OCI-LY3 (cell line): ENCODE results near the gene ELMO2.

Source experiments
- EZH2phosphoT487 ChIP-seq: fragments of 200-600 bp; shearing (Covaris generic); IDR thresholded peaks from 2 replicates; pipeline ENCODE4 v1.6.1; 2018; ENCODE audit warnings: antibody characterized with exemption, mixed run types, low read depth
- TF ChIP-seq, protein P1 (sequence below): fragments of 200-600, 300-600 bp; sonication (generic); IDR thresholded peaks from 2 replicates; pipeline ENCODE4 v1.5.1; 2014; ENCODE audit warnings: antibody characterized with exemption, low read length, low read depth

DNA sequence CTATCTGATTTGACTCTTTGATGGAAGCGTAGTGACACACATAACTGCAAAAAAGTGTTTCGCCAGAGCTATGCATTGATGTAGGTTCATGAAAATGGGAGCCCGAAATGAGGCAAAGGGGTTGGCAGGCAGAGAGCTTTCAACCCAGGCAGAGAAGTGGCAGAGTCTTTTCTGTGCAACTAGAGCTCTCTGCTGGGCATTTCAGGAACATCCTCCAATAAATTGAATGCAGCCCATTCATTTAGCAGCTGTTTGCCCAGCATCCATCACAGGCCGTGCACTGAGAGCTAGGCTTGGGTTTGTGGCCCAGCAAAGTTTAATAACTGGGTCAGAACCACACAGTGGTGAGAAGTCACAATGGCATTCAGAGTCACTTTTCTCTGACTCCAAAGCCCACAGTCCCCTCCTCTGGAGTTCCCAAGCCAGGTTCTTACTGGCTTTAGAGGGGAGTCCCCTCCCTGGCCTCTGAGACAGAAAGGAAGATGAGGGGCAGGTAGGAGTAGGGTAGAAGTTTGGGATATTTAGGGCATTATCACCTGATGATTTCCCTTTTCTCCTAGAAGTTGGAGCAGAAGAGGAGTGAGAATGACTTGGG lies 31.8 kb upstream of the ELMO2 start:
- TF ChIP-seq, protein P1, sequence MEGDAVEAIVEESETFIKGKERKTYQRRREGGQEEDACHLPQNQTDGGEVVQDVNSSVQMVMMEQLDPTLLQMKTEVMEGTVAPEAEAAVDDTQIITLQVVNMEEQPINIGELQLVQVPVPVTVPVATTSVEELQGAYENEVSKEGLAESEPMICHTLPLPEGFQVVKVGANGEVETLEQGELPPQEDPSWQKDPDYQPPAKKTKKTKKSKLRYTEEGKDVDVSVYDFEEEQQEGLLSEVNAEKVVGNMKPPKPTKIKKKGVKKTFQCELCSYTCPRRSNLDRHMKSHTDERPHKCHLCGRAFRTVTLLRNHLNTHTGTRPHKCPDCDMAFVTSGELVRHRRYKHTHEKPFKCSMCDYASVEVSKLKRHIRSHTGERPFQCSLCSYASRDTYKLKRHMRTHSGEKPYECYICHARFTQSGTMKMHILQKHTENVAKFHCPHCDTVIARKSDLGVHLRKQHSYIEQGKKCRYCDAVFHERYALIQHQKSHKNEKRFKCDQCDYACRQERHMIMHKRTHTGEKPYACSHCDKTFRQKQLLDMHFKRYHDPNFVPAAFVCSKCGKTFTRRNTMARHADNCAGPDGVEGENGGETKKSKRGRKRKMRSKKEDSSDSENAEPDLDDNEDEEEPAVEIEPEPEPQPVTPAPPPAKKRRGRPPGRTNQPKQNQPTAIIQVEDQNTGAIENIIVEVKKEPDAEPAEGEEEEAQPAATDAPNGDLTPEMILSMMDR = peak; percentile 62
- TF ChIP-seq EZH2phosphoT487 = no peak
